Measurements from ENCODE around the gene KLHDC4. TPM values are rescaled to one million over a fixed set of nuclear protein-coding genes. Genes with fewer than 3 reads are reported as not detected.

Gene KLHDC4
- total and polyA plus RNA-seq, 2 of the 4 experiments (the other 2 are of a cell fraction), result 13.6 to 19.0 TPM

DNA sequence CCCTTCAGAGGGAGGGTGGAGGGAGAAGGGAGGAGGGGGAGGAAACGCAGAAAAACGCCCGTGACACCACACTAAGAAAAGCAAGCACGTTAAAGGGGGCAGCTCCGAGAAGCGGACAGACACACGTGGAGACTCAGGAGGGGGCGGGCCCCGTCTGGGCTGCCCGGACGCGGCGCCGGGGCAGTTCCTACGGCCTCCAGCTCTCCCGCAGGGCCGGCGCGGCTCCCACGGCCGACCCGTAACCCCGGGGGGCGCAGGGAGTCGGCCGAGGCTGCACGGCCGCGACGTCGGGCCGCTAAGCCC lies 362 bp downstream of the KLHDC4 start:
- Histone ChIP-seq H3K36me3 (ENCODE audit: control insufficient read depth, insufficient read depth, low read length) (peaks cover 19% of the 10 kb centered on the region), H2BK20ac (ENCODE audit: low read depth, low read length) (no peak overlapping the region), H3K4me2 (ENCODE audit: low read depth, low read length) (peak overlapping the region; percentile 81), H3K4me3 (ENCODE audit: insufficient read depth, low read depth, low read length) (peak overlapping the region; percentile 96), H3K23ac (ENCODE audit: low read depth, low read length) (no peak overlapping the region), H4K20me1 (ENCODE audit: insufficient read depth, low read length) (0 out of 2 replicates have a peak, but pooled peaks cover 4% of the 10 kb centered on the region), H2BK15ac (ENCODE audit: low read depth, low read length) (no peak overlapping the region), H3K9me1 (ENCODE audit: insufficient read depth, low read length) (no peaks in the 10 kb centered on the region), H3K4ac (ENCODE audit: low read depth, low read length) (no peak overlapping the region), H2BK120ac (ENCODE audit: low read depth, low read length) (no peak overlapping the region), H3K79me1 (ENCODE audit: low read depth in 1 of 2, low read length in 2 of 2) (peaks cover 22 to 42% of the 10 kb centered on the region in 2 experiments), H4K91ac (ENCODE audit: insufficient read depth, low read depth, low read length) (no peak overlapping the region), H3K56ac (ENCODE audit: extremely low read depth, insufficient read depth, low read length) (no peak overlapping the region), H2AK5ac (ENCODE audit: low read depth, low read length) (peak overlapping the region; percentile 75; the same call in 1 of the 2 replicates), H3K4me1 (ENCODE audit: control insufficient read depth, insufficient read depth, low read length) (peaks cover 3% of the 10 kb centered on the region; the same call in 1 of the 2 replicates), H2AK9ac (replicated peaks; ENCODE audit: low read depth, low read length, poor library complexity) (peak overlapping the region; percentile 86), H4K8ac (ENCODE audit: low read depth in 2 of 2, low read length in 2 of 2) (peak overlapping the region; percentile 83 to 100; a peak in 3 of 4 replicates), H3K9me3 (ENCODE audit: control insufficient read depth, insufficient read depth, low read length) (no peaks in the 10 kb centered on the region), H3K14ac (replicated peaks; ENCODE audit: low read depth, low read length) (0 out of 2 replicates have a peak overlapping the region, but pooled peaks have one; percentile 48), H4K5ac (ENCODE audit: low read depth, low read length) (no peak overlapping the region; the same call in 1 of the 2 replicates), H2BK5ac (ENCODE audit: low read depth, low read length, poor library complexity, severe bottlenecking) (no peak overlapping the region), H2AFZ (replicated peaks; ENCODE audit: low read length, poor library complexity) (peak overlapping the region; percentile 97), H3K18ac (ENCODE audit: low read depth, low read length) (no peak overlapping the region), H3K9ac (ENCODE audit: low read depth, low read length) (peak overlapping the region; percentile 68), H3K27ac (ENCODE audit: insufficient read depth, low read length) (peak overlapping the region; percentile 40; the same call in 1 of the 2 replicates), H3K27me3 (ENCODE audit: control insufficient read depth, insufficient read depth, low read length) (no peaks in the 10 kb centered on the region)
- intact Hi-C loops (cut with micrococcal nuclease) (loop anchor here (5.0 kb wide), 1 partner anchor 348 kb away; no protein-coding TSS in a partner anchor), in situ Hi-C loops (cut with MboI; ENCODE audit: low sequenced_read_pairs) (loop anchor here (5.0 to 25.0 kb wide), 2 partner anchors 178 to 353 kb away; no protein-coding TSS in a partner anchor), dilution Hi-C loops (cut with HindIII; ENCODE audit: low sequenced_read_pairs, unreplicated experiment) (no loop called here)
- WGBS, 2 experiments (ENCODE audit: extremely low coverage in 2 of 2, insufficient read length in 1 of 2), result 2% methylated on average over 18 of the region's 32 CpGs; no CpG with 5 or more reads in 1 of the 2 experiments
- no TSS peak for BruUV-seq (replicated peaks)
- TF ChIP-seq MAZ (IDR thresholded peaks at IDR 0.05; ENCODE audit: borderline replicate concordance, low read depth, low read length) (0 out of 2 replicates have a peak, but pooled peaks have one; percentile 20), RCOR1 (IDR thresholded peaks at IDR 0.05; ENCODE audit: insufficient replicate concordance, low read length) (no peak)
- peak; percentile 7 for DNase-seq
- peak; percentile 49 for ATAC-seq (ENCODE audit: low read depth)
- CTCF ChIA-PET, result no interaction called here
- POLR2A ChIA-PET (ENCODE audit: unreplicated experiment), result no interaction called here

Measured in IMR-90 (cell line).